ENCODE measurements around the gene DGKA.
A peak's percentile ranks its signal among the peaks of the same experiment; 100 is the strongest.
"Not testable (repeated sequence)": the region's sequence is repeated elsewhere in the genome, so short reads cannot be mapped to it uniquely, and the experiment has no call there.

Gene DGKA

GRCh38 chr12:55930771-55931316 lies at the start of gene DGKA:
DGKA (plus strand) TSS chr12:55931162; CDS start chr12:55936504, 5,342 bp downstream.
- no peak for DNase-seq

GRCh38 chr12:55885113-55885512 lies 45.8 kb upstream of the DGKA start:
- DNase-seq: no peak

- DNase-seq: no peak
Observed at GRCh38 chr12:55891310-55891709, 39.7 kb upstream of the DGKA start.

- DNase-seq: no peak
Observed at GRCh38 chr12:55893723-55894122, 37.2 kb upstream of the DGKA start.

GRCh38 chr12:55899082-55899481 lies 31.9 kb upstream of the DGKA start:
- no peak for DNase-seq

DNA sequence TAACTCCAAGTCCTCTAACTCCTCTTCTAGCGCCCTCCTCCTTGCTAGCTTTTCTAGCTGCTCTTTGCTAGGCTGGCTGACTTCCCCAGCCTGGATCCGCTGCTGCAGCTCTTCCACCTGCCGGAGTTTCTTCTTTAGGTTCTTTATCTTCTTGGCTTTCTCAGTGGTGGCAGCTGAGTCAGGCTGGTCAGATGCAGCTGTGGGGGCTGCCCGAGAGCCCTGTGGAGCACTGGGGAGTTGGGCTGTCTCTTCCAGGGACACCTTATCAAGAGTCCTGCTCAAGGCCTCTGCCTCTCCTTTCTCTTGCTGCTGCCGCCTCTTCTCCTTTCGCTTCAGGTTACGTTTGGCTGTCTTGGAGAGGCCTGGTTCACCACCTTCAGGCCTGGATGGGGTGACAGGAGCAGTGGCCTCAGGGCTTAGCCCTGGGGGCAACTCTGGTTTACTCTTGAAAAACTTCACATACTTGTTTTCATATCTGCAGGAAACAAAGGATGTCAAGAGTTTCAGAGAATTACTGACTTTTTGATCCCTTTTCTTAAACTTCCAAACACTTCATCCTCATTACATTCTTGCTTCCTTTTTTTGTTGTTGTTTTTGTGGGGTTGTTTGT lies 29.0 kb upstream of the DGKA start:
- DNase-seq: no peak

DNA sequence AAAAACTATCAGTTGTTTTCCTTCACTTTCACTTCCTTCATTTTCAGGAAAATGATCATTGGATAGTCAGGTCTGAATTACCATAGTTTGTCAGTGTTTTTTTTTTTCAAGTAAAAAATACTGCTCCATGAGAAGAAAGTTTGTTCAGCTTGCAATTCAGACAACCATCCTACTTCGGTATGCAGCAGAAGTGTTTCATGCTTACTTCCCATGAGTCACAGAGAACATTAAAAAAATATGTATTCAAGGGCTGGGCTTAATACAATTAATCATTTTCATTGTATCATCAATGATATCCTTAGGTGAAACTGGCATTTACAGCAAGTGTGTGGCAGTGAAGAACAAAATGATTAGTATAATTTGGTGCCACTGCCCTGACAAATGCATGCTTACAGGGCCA lies 24.9 kb upstream of the DGKA start:
- no peak for DNase-seq

- peak; percentile 24 for DNase-seq
Observed at GRCh38 chr12:55908726-55909512, 22.0 kb upstream of the DGKA start.

DNA sequence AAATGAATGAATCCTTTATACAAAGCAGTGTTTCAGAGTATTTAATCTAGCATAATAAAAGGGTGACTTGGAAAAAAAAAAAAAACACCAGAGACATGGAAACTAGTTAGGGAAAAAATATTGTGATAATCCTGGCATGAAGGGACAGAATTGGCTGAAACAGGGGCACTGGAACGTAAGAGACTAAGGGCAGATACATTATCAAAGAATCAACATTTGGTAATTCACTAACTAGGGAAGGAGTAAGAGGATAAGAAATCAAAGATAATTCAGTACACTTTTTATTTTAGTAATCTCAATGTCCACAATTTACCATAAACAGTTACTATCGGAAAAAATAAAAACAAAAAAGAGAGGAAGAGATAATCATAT lies 21.5 kb upstream of the DGKA start:
- DNase-seq: no peak

DNA sequence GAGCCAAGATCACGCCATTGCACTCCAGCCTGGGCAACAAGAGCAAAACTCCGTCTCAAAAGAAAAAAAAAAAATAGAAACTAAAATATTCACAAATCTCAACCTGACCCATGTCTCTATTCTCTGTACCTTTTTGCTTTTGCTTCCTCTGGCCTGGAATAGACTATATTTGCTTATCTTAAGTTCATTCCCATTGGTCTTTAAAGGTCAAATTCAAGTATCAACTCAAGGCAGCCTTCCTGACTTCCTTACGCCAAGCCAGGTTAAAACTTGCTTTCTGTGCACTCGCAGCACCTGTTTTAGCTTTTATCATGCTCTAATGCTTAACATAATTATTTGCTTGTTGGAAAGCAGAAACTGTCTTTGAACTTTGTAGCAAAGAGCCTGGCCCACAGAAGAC lies 18.1 kb upstream of the DGKA start:
- no peak for DNase-seq

DNA sequence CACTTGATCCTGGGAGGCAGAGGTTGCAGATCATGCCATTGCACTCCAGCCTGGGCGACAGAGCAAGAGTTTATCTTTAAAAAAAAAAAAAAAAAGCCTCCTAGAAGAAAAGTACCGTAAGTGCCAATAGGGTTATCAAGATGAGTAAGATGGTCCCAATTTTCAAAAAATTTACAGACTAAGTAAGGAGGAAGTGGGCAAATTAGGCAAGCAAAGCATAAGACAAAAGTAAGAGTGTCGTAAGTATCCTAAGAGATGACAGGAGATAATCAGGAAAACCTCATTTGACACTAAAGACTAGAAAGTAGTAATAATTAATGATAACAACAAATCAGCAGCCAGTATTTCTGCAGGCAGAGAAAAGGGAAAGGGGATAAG lies 15.5 kb upstream of the DGKA start:
- no peak for DNase-seq

GRCh38 chr12:55919032-55919431 lies 11.9 kb upstream of the DGKA start:
- not testable (repeated sequence) for DNase-seq

GRCh38 chr12:55922126-55922525 lies 8.8 kb upstream of the DGKA start:
- no peak for DNase-seq

DNA sequence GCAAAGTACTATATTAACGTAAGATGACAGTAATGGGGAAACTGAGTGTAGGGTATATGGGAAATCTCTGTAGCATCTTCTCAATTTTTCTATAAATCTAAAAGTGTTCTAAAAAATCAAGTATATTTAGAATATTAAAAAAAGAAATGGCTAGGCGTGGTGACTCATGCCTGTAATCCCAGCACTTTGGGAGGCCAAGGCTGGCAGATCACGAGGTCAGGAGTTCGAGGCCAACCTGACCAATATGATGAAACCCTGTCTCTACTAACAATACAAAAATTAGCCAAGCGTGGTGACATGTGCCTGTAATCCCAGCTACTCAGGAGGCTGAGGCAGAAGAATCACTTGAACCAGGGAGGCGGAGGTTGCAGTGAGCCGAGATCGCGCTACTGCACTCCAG lies 7.3 kb upstream of the DGKA start:
- not testable (repeated sequence) for DNase-seq

- DNase-seq: no peak
Observed at GRCh38 chr12:55925371-55925770, 5.6 kb upstream of the DGKA start.

- DNase-seq: no peak
Observed at GRCh38 chr12:55925870-55926737, 4.9 kb upstream of the DGKA start.

DNA sequence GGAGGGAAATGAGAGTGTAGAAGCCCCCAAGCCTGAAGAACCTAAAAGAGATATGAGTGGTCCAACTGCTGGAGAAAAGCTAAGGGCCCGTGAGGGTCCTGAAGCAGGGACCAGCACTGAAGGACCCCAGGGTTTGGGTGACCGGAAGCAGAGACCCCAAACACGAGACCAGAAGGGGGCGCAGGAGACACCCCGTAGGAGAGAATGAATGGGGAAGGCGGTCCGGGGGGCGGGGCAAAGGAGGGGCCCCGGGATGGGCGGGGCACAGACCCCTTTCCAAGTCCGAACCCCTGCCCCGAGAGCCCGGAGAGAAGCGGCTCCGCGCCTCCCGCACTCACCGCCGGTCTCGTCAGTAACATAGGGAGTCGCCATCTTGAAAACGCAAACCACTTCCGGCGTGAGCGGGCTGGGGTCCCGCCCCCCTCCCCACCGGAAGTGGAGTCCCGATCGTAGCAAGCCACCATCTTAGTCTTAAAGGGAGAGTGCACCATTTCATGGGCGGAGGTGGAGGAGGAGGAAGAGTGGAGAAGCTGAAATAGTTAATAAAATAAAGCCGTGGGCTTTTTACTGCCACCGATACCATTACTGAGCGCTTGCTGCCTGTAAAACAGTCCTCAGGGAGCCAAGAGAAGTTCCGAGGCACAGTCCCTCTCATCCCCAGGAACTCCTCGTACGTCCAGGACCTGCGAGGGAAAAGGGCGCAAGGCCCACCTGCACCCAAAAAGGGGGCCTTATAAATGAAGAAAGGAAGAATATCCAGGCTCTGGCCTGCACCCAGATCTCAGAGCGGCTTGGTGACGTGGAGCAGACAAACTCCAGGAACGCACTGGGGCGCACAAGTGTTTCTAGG lies 4.0 kb upstream of the DGKA start:
- peak; percentile 86 for DNase-seq

DNA sequence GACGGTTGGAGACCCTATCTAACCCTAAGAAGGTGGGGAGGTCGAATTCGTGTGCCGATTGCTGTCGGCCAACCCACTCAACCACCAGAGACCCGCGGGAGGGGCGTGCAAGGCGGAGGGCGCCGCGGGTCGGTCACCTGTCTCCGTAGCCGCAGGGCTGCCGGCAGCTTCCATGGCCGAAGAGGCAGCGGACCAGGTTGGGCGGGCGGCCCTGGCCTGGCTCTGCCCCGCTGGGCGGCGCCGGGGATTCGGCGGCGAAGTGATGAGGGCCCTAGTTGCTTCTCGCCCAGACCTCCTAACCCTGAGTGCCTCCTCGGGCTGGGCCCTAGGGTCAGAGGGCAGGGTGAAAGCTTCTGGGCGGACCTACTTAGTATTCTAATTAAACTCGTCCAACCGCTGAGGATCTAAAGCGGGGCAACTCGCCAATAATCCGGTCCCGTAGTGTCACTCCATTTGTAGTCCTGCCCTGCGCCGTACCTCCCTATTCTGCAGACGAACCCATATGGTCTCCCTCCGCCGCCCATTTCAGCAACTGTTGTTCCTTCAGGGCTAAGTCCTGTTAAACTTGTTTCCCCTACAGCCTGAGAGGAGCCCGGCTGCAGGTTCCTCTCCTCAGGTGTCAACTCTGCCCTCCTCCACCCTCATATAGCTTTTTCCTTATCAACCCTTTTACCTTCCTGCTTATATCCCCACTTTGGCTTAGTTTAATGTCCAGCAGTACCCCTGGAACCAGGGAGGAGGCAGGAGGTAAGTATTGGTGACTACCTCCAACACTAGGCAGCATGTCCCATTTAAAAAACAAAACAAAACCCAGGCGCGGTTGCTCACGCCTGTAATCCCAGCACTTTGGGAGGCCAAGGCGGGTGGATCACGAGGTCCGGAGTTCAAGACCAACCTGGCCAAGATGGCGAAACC lies 3.1 kb upstream of the DGKA start, which contains the start of gene PYM1:
Gene PYM1 (minus strand): TSS at position 307 of the 915 bp plus-strand sequence. CDS start 133 bp downstream, at position 174.
- DNase-seq: no peak

- no peak for DNase-seq
Observed at GRCh38 chr12:55929306-55929791, 1.6 kb upstream of the DGKA start.

DNA sequence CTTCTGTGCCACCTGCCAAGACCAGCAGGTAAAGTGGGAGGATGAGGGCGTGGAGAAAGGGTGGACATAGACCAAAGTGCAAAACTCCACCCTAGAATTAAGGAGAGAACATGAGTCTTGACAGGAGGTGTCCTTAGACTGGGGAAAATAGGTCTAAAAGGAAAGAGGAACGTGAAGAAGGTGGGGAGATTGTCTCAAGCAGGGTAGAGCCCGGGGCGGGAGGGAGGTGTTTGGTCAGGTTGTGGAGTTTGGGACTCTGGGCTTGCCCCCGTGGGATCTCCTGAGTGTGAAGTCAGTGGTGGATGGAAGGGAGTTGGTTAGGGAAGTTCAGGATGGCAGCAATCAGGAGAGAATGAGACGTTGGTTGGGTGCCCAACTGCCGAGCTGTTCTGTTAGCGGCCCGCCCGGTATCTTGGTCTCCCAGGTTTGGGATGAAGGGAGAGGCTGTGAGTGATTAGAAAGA lies 386 bp downstream of the DGKA start:
- no peak for DNase-seq
